ENCODE data around the gene COL16A1.

Gene COL16A1

GRCh38 chr1:31744165-31744888, 40.5 kb upstream of the COL16A1 start:
- no peak for TF ChIP-seq JUND (IDR thresholded peaks at IDR 0.05; ENCODE audit: low read depth)
- in situ Hi-C loops (cut with HindIII; ENCODE audit: low pct_unique_long_range_greater_than_20kb, low sequenced_read_pairs) = no loop called here
- DNase-seq (ENCODE audit: low read depth in 1 of 2, low spot score in 1 of 2) = no peak

- DNase-seq (ENCODE audit: low read depth in 1 of 2, low spot score in 1 of 2) = no peak
- in situ Hi-C loops (cut with HindIII; ENCODE audit: low pct_unique_long_range_greater_than_20kb, low sequenced_read_pairs) = no loop called here
- TF ChIP-seq JUND (IDR thresholded peaks at IDR 0.05; ENCODE audit: low read depth) = no peak
Observed at GRCh38 chr1:31742462-31743212, 38.8 kb upstream of the COL16A1 start.

DNA sequence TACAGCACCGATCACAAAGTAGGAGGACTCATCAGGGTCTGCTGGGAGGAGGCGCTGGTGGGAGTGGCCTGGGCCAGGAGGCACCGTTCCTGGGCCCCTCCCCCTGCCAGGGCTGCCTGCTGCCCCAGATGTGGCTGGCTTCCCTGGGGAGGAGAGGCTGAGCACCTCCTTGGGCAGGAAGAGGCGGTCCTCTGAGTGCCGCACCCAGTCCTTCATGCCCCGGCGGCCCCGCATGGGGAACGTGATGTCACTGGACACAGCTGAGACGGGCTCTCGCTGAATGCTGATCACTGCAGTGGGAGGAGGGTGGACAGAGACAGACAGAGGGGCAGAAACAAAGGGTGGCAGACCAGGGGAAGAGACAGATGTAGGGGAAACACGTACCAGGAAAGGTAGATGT, 35.5 kb upstream of the COL16A1 start:
- TF ChIP-seq JUND (IDR thresholded peaks at IDR 0.05; ENCODE audit: low read depth) = no peak
- no peak for DNase-seq (ENCODE audit: low read depth in 1 of 2, low spot score in 1 of 2)
- in situ Hi-C loops (cut with HindIII; ENCODE audit: low pct_unique_long_range_greater_than_20kb, low sequenced_read_pairs) = no loop called here

DNA sequence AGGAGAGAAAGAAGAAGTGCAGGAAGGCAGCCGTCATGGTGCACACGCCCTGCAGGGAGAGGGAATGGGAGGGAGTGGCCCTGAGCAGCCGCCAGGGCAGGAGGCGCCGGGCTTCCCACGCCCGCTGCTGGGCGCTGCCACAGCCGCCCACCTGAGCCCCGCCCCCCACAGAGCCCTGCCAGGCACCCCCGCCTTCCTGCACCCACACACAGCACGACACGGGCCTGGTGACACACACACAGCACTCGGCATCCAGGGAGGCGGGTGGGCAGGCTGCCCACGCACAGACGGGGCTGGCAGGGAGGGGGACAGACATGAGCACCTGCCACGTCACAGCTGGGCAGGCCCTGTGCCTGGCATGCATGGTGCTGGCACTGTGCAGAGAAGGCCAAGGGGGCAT, 32.9 kb upstream of the COL16A1 start:
- no peak for DNase-seq (ENCODE audit: low read depth in 1 of 2, low spot score in 1 of 2)
- TF ChIP-seq JUND (IDR thresholded peaks at IDR 0.05; ENCODE audit: low read depth) = no peak
- in situ Hi-C loops (cut with HindIII; ENCODE audit: low pct_unique_long_range_greater_than_20kb, low sequenced_read_pairs) = no loop called here

GRCh38 chr1:31735571-31735970, 31.8 kb upstream of the COL16A1 start:
- no peak for TF ChIP-seq JUND (IDR thresholded peaks at IDR 0.05; ENCODE audit: low read depth)
- no peak for DNase-seq (ENCODE audit: low read depth in 1 of 2, low spot score in 1 of 2)
- in situ Hi-C loops (cut with HindIII; ENCODE audit: low pct_unique_long_range_greater_than_20kb, low sequenced_read_pairs) = no loop called here

- DNase-seq (ENCODE audit: low read depth in 1 of 2, low spot score in 1 of 2) = no peak
- in situ Hi-C loops (cut with HindIII; ENCODE audit: low pct_unique_long_range_greater_than_20kb, low sequenced_read_pairs) = no loop called here
- TF ChIP-seq JUND (IDR thresholded peaks at IDR 0.05; ENCODE audit: low read depth) = no peak
Observed at GRCh38 chr1:31734582-31735107, 30.8 kb upstream of the COL16A1 start.

- no peak for DNase-seq (ENCODE audit: low read depth in 1 of 2, low spot score in 1 of 2)
- no peak for TF ChIP-seq JUND (IDR thresholded peaks at IDR 0.05; ENCODE audit: low read depth)
- in situ Hi-C loops (cut with HindIII; ENCODE audit: low pct_unique_long_range_greater_than_20kb, low sequenced_read_pairs) = no loop called here
Observed at GRCh38 chr1:31733389-31734219, 29.8 kb upstream of the COL16A1 start.

- no peak for DNase-seq (ENCODE audit: low read depth in 1 of 2, low spot score in 1 of 2)
- TF ChIP-seq JUND (IDR thresholded peaks at IDR 0.05; ENCODE audit: low read depth) = no peak
- in situ Hi-C loops (cut with HindIII; ENCODE audit: low pct_unique_long_range_greater_than_20kb, low sequenced_read_pairs) = no loop called here
Observed at GRCh38 chr1:31732751-31733289, 29.0 kb upstream of the COL16A1 start.

GRCh38 chr1:31732343-31732742, 28.5 kb upstream of the COL16A1 start:
- in situ Hi-C loops (cut with HindIII; ENCODE audit: low pct_unique_long_range_greater_than_20kb, low sequenced_read_pairs) = no loop called here
- no peak for TF ChIP-seq JUND (IDR thresholded peaks at IDR 0.05; ENCODE audit: low read depth)
- no peak for DNase-seq (ENCODE audit: low read depth in 1 of 2, low spot score in 1 of 2)

GRCh38 chr1:31731049-31731565, 27.3 kb upstream of the COL16A1 start:
- DNase-seq (ENCODE audit: low read depth in 1 of 2, low spot score in 1 of 2) = no peak
- TF ChIP-seq JUND (IDR thresholded peaks at IDR 0.05; ENCODE audit: low read depth) = no peak

DNA sequence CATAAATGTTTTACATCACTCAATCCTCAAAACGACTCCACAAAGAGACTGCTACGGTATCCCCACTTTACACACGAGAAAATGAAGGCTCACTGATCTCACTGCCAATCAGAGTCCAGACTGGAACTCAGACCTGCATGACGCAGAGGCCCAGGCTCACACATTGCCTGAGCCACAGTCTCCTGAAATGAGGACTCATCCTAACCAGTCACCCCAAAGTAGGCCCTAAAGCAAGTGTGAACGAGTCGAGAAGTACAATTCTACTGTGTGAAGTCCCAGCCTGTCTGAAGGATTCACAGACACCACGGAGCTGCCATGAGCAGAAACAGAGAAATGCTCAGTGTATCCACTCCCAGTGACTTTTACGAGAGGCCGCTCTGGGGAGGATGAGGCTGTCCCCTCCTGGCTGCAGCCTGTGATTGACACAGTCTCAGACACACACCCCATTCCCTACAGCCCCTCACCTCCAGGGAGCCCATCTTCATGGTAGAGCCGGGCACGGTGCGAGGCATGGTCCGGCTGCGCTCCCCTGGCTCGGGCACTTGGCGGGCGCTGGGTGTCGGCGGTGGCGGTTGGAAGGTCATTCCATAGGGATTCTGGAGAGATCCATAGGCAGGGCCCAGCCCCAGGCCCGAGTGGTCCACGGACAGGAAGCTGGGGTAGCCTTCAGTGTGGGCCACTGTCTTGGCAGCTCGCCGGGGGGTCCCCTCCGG, 26.7 kb upstream of the COL16A1 start:
- TF ChIP-seq JUND (IDR thresholded peaks at IDR 0.05; ENCODE audit: low read depth) = no peak
- in situ Hi-C loops (cut with HindIII; ENCODE audit: low pct_unique_long_range_greater_than_20kb, low sequenced_read_pairs) = no loop called here
- DNase-seq (ENCODE audit: low read depth in 1 of 2, low spot score in 1 of 2) = no peak

More at GRCh38 chr1:31731049-31731565, 27.3 kb upstream of the COL16A1 start:
- in situ Hi-C loops (cut with HindIII; ENCODE audit: low pct_unique_long_range_greater_than_20kb, low sequenced_read_pairs) = no loop called here

Measured in T47D (cell line).